ENCODE results near the gene CTSA.

CTSA gene

DNA sequence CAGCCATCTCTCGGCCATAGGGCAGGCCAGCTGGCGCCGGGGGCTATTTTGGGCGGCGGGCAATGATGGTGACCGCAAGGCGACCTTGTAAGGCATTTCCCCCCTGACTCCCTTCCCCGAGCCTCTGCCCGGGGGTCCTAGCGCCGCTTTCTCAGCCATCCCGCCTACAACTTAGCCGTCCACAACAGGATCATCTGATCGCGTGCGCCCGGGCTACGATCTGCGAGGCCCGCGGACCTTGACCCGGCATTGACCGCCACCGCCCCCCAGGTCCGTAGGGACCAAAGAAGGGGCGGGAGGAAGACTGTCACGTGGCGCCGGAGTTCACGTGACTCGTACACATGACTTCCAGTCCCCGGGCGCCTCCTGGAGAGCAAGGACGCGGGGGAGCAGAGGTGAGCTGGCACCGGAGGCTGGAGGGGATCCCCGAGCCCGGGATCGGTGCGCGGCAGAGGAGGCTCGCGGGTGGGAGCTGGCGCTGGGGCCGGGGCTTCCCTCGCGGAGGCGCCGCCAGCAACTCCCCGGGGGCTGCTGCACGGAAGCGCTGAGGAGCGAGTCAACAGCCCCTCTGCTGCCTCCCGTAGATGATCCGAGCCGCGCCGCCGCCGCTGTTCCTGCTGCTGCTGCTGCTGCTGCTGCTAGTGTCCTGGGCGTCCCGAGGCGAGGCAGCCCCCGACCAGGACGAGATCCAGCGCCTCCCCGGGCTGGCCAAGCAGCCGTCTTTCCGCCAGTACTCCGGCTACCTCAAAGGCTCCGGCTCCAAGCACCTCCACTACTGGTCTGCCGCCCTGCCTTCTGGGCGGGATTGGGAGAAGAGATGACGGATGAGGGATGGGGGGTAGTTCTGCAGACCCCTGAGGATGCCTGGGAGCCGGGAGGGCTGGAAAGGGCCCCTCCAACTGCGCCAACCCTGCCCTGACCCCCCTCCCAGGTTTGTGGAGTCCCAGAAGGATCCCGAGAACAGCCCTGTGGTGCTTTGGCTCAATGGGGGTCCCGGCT lies at the start of gene CTSA, which contains the start of gene NEURL2:
Gene CTSA (plus strand): TSS at position 351 of the 999 bp plus-strand sequence. CDS start 234 bp downstream, at position 585.
Gene NEURL2 (minus strand): TSS at position 224 of the 999 bp plus-strand sequence. CDS start 217 bp downstream, at position 7.
- no peak for FAIRE-seq

DNA sequence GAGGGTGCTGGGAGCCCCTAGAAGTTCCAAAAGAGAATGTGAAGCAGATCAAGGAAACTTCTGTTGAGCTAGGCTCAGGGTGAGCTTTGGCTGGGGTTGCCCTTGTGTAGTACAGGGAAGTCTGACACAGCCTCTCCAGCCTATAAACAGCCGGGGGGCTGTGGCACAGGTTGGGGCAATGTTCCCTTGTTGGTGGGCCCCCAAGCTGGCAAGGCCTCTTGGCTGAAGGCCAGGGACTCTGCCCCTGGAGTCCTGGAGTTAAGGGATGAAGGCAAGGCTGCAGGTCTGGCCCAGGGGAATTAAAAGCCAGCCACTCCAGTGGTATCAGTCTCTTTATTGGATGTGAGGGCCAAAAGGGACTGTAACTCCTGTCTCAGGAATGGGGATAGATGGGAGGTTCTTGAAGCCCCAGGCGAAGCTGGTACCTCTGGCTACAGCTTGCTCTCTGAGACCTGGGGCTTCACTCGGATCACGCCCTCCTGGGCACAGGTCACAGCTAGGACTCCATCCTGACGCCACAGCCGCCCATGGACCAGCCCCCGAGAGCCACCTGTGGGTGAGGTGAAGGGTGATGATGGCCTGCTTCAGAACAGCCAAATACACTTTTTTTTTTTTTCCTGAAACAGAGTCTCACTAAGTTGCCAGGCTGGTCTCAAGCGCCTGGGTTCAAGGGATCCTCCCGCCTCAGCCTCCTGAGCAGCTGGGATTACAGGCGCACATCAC lies 49.6 kb upstream of the CTSA start:
- FAIRE-seq = no peak

DNA sequence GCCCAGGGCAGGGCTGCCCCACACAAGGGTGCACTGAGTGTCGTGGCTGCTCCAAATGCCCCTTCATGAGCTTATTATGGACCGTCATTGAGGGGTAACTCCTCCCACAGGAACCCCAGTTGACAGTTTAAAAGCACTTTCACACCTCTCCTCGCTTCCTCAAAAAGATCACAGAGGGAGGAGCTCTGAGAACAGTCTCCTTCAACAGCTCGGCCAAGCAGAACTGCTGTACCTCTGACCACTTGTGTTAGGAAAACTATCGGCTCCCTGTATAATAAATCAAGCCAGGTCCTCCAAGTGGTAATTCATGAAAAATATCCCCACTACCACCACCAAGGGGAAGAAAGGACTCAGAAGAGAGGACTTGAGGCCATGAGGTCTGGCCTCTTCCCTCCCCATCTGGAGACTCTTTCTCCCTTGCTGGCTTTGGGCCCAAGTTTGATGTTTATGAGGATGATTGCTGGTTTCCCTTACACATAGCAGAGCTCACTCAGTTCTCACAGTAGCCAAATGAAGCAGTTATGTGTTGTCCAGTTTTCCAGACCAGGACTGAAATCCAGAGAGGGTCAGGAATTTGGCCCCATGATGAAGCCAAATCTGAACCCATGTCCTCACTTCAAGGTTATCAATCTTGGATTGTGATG lies 48.8 kb upstream of the CTSA start:
- FAIRE-seq = no peak

DNA sequence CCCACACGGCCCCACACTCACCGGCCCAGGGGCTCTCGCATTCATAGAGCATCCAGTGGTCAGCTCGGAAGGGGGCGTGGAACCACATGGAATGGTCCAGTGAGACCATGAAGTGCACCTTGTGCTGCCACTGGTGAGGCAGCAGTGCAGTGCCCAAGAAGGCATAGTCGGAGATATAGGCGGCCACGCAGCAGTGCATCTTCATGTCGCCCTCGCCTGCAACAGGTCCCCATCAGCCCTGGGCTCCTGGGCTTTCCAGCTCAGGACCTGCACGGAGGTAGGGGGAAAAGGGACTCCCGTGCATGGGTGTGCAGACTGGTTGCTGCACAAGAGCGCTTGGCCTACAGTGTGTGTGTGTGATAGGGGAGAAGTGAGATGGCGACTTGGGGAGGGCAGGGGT lies 47.6 kb upstream of the CTSA start:
- FAIRE-seq = no peak

DNA sequence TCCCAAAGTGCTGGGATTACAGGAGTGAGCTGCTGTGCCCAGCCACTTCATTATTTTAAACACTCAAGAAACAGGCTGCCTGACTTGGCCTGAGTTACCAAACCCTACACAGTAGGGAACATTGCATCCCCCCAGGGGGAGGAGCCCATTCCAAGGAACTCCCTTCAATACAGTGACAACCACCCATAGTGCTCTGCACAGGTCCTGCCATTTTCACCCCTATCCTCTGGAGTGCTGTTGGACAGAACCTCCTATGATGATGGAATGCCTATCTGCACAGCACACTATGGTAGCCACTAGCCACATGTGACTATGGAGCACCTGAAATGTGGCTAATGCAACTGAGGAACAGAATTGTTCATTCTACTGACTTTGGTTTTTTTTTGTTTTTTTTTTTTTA lies 45.7 kb upstream of the CTSA start:
- FAIRE-seq = no peak

DNA sequence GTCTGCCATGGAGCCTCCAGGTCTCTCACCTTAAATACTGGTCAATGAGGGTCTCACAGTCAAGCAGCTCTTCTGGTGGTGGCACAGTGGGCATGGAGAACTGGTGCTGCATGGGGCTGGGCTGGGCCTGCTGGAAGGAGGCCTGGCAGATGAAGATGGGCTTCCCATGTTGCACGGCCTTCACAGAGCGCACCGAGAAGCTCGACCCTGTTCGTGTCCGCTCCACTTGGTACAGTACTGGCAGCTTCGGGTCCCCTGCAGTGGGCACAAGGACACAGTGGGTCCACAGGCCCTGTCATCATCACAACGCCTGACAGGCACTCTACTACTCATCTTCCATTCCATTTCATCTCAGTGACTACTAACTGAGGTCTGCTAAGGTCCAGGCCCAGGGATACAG lies 42.7 kb upstream of the CTSA start:
- no peak for FAIRE-seq

DNA sequence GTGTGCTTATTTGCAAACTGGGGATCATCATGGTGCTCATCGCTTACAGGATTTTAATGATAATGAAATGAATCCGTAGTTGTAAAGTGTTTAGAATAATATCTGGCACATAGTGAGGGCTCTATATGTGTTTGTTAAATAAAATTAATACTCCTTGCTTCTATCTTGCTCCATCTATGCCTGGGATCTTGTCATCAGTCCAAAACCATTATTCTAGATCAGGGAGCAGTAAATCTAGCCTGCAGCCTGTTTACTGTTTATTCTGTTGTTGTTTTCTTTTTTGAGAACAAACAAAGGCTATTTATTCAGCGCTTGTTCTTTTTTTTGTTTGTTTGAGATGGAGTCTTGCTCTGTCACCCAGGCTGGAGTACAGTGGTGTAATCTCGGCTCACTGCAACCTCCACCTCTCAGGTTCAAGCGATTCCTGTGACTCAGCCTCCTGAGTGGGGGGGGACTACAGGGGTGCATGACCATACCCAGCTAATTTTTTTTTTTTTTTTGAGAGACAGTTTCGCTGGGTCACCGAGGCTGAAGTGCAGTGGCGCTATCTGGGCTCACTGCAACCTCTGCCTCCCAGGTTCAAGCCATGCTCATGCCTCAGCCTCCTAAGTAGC lies 42.1 kb upstream of the CTSA start:
- no peak for FAIRE-seq

DNA sequence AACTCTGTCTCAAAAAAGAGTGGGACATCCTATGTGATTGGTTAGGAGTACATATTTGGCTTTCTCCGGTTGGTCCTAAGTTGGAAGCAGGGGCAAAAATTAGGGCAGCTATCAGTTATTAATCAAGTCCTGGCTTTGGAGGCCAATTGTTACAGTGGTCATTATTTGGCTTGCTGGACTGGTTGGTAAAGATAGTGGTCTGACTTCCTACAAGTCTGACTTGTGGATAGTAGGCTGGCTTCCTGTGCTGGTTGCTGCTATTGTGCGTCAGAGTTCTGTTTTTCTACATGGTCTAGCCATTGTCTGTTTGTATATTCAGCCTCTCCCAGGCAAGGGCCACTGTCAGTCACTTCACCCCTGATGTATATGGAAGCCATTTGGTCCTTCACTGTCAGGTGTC lies 40.9 kb upstream of the CTSA start:
- FAIRE-seq = no peak

DNA sequence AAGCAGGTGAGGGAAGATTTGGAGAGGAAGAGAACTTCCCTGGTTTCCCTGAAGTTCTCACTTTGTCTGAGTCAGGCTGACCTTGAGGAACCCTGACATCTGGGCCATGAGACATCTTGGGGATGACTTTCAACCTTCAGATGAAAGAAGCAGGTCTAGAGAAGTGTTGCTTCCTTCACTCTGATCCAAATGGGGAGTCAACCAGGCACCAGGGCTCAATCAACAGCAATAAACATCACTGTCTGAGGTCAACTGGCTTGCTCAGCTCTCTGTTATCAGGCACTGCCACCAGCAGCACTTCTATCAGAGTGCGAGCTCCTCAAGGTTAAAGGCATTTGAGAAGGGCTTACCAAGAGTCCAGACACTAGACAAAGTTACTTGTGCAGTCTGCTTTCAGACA lies 40.2 kb upstream of the CTSA start:
- no peak for FAIRE-seq

DNA sequence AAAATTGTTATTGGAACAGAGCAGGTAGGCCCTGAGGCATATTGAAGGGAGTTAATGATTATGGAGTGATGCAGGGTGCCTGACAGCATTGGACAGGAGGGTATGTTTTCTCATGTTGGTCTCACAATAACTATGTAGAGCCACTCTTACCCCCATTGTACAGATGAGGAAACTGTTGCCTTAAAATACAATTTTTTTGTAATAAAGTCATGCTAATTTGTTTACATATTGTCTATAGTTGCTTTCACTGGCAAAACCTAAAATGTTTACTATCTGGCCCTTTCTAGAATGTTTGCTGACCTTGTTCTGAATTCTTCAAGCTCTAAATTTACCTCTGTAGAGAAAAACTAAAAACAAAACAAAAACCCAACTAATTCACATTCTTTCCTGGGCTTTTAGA lies 39.6 kb upstream of the CTSA start:
- no peak for FAIRE-seq

DNA sequence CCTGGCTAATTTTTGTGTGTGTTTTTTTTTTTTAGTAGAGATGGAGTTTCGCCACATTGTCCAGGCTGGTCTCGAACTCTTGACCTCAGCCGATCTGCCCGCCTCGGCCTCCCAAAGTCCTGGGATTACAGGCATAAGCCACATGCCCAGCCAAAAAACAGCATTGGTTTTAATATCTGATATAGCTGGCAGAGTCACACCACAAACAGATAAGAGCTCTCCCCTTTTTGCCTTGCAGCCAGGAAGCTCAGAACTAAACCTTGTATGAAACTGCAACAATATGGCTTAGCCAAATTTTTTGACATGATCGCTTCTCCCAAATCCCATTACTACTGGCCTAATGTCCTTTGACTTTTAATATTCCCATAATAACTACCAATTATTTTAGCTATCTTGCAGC lies 38.8 kb upstream of the CTSA start:
- FAIRE-seq = no peak

DNA sequence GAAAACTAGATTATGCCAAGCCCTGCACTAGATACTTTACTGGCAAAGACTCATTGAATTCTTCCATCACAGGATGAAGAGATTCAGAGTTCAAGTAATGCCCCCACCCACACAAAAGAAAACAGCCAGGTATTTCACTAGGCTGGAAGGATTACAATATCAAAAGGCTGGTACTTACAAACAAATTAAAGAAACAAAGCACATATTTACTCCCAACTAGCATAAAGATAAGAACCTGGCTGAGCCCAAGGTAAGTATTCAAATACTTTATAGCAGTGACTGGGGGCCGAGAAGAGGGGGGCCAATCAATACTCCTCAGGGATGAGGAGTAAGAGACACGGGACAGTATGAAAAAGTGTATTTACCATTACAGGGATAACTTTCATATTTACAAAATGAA lies 37.7 kb upstream of the CTSA start:
- FAIRE-seq = no peak

DNA sequence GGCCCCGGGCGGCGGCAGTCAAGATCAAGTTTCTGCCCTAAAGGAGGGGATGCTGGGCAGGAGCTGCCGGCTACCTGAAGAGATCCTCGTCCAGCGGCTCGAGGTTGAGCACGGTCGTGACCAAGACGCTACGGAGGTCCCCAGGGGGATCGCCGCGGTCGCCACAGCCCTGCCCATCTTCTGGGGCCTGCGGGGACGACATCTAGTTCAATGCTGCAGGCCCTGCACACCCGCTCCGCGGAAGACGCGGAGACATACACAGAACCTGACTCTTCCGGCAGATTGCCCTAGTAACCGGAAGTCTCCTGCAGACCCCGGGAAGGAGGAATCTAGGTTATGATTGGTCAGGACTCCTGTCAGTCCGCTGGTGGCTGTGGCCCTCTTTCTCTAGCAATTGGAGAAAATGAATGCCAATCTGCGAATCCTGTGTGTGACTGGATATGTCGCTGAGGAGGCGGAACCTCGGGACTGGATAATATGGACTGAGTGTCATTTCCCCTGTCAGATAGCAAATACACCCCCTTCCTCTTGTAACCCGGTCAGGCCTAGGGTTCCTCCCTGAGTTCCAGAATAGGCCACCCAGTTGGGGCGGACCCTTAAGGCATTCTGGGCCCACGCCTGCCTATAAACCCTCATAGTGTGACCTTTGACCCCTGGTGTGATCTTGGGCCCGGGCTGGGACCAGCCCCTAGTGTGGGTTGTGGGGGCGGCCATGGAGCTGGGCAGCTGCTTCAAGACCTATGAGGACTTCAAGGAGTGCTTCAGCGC lies 33.8 kb upstream of the CTSA start, which contains the start of the genes ACOT8 and ZSWIM3:
Gene ACOT8 (minus strand): TSS at position 279 of the 768 bp plus-strand sequence. CDS start 77 bp downstream, at position 202.
Gene ZSWIM3 (plus strand): TSS at position 501 of the 768 bp plus-strand sequence. CDS start 212 bp downstream, at position 713.
- FAIRE-seq = no peak

DNA sequence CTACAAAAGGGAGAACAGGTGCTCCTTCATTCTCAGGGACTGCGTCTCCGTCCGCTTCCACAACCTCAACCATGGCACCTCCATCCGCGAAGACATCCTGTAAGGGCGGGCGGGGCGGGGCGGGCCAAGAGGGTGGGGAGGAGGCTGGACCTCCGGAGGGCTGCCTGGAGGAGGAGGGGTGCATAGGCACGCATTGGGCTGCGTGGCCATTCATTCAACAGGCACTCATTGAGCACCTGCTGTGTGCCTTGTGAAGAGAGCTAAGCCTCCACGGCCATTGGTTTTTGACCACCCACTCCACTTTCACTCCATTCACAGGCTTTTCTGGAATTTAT lies 33.3 kb upstream of the CTSA start:
- no peak for FAIRE-seq

DNA sequence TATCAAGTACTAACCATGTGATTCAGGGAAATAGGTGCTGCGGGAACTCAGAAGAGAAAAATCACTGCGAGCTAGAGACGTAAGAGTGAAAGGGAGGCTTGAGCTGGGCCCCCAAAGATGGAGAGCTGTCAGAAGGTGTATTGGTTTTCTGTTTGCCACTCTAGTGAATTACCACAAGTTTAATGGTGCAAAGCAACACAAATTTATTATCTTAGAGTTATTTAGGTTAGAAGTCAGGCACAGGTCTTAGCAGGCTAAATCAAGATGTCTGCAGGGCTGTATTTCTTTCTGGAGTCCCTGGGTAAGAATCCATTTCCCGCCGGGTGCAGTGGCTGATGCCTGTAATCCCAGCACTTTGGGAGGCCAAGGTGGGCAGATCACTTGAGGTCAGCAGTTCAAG lies 31.2 kb upstream of the CTSA start:
- no peak for FAIRE-seq

DNA sequence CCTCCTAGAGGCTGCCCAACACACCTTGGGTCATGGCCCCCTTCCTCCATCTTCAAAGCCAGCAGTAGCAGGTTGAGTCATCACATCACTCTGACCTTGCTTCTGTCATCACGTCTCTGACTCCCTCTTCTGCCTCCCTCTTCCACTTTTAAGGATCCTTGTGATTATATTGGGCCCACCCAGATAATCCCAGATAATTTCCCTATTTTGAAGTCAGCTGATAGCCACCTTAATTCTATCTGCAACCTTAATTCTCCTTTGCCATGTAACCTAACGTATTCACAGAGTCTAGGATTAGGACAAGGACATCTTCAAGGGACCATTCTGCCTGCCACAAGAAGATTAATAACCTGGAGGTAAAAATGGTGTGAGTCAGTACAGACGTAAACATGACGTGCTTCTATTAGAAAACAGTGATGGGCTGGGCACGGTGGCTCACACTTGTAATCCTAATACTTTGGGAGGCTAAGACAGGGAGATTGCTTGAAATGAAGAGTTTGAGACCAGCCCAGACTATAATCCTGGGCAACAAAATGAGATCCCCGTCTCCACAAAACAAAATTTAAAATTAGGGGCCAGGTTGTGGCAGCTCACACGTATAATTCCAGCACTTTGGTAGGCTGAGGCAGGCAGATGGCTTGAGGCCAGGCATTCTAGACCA lies 30.4 kb upstream of the CTSA start:
- no peak for FAIRE-seq

DNA sequence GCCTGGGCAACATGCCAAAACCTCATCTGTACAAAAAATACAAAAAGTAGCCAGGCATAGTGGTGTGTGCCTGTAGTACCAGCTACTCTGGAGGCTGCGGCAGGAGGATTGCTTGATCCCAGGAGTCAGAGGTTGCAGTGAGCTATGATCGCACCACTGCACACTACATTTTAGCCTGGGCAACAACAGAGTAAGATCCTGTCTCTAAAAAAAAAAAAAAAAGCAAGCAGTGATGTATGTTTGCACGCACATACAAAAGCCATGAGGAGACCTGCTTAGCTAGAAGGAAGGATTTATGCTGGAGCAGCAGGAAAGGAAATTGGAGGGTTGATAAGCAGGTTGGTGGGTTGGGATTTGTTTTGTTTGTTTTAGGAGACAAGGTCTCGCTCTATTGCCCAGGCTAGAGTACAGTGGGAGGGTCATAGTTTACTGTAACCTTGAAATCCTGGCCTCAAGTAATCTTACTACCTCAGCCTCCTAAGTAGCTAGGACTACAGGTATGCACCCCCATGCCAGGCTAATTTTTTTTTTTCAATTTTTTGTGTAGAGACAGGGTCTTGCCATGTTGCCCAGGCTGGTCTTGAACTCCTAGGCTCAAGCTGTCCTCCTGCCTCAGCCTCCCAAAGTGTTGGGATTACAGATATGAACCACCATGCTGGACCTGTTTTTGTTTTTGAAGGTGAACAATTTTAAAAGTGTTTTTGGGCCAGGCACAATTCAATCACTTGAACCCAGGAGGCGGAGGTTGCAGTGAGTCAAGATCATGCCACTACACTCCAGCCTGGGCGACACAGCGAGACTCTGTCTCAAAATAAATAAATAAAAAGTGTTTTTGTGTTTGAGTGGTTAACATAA lies 29.7 kb upstream of the CTSA start:
- no peak for FAIRE-seq

DNA sequence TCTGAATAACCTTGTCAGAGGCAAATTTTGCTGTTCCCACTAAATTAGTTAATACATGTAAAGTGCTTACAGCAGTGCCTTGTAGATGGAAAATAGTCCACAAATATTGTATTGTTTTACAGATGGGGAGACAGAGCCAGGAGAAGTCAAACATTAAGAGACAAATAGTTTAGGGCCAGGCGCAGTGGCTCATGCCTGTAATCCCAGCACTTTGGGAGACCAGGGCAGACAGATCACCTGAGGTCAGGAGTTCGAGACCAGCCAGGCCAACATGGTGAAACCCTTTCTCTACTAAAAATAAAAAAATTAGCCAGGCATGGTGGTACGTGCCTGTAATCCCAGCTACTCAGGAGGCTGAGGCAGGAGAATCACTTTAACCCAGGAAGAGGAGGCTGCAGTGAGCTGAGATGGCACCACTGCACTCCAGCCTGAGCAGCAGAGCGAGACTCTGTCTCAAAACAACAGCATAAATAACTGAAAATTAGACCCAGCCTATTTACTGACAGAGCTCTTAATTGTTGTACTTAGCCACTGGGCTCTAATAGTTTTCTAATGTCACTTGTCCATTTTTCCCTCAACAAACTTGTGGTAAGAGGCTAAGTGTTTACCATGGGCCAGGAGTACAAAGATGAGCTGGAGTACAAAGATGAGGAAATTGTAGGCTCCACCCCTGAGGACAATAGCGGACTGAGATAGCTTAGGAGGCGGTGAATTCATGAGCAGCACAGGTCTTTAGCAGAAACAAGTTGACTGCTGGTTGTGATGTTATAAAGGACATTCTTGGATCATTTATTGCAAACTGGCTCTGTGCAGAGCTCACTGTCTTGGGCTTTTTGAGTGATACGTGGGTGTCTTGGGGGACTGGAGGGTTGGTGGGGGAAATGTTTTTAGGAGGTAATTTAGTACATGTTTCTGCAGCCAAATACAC lies 27.3 kb upstream of the CTSA start:
- FAIRE-seq = no peak

DNA sequence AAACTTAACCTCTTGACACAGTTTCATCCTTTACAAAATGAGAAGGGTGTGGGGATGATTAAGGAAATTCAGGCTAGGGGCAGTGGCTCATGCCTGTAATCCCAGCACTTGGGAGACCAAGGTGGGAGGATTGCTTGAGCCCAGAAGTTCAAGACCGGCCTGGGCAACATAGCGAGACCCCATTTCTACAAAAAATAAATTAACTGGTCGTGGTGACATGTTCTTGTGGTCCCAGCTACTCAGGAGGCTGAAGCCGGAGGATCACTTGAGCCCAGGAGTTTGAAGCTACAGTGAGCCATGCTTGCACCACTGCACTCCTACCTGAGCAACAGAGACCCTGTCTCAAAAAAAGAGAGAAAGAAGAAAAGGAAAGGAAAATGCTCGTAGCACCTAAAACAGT lies 24.7 kb upstream of the CTSA start:
- FAIRE-seq = no peak

Measured in colon (tissue), 2 donors.